Hepatocyte (in vitro differentiated cells): ENCODE results near the gene MICALL1.

Experiments
- CTCF ChIP-seq: fragments of 200-600 bp; sonication (generic); IDR thresholded peaks from 2 replicates; pipeline ENCODE4 v1.5.1; 2016; ENCODE audit warnings: antibody characterized with exemption, mild to moderate bottlenecking; ENCODE audit not compliant: poor library complexity
- EZH2 ChIP-seq: fragments of 200-600 bp; sonication (generic); IDR thresholded peaks from 2 replicates; pipeline ENCODE4 v1.6.1; 2016; ENCODE audit warnings: antibody characterized with exemption, mild to moderate bottlenecking, borderline replicate concordance

- TF ChIP-seq CTCF, result no peak
- TF ChIP-seq EZH2, result no peak
Measured at GRCh38 chr22:37931893-37932389, 25.8 kb downstream of the MICALL1 start.
